ENCODE measurements around the gene HPSE2.

The HPSE2 gene

GRCh38 chr10:98950106-98950505 is 285.5 kb downstream of the HPSE2 start:
- no peak for TF ChIP-seq CTCF (conservative IDR thresholded peaks at IDR 0.05)
- H3K27ac ChIP-seq: no peak overlapping the region

- no peak overlapping the region for H3K27ac ChIP-seq
- TF ChIP-seq CTCF (conservative IDR thresholded peaks at IDR 0.05): no peak
These were observed 286.3 kb downstream of the HPSE2 start for GRCh38 chr10:98949306-98949705.

- H3K27ac ChIP-seq: no peak overlapping the region
- TF ChIP-seq CTCF (conservative IDR thresholded peaks at IDR 0.05): no peak
These were observed 292.0 kb downstream of the HPSE2 start for GRCh38 chr10:98943681-98944080.

GRCh38 chr10:98929709-98930108 is 305.9 kb downstream of the HPSE2 start:
- H3K27ac ChIP-seq: no peak overlapping the region
- TF ChIP-seq CTCF (conservative IDR thresholded peaks at IDR 0.05): no peak

GRCh38 chr10:98925651-98926050 is 310.0 kb downstream of the HPSE2 start:
- H3K27ac ChIP-seq: no peak overlapping the region
- no peak for TF ChIP-seq CTCF (conservative IDR thresholded peaks at IDR 0.05)

- TF ChIP-seq CTCF (conservative IDR thresholded peaks at IDR 0.05): no peak
- no peak overlapping the region for H3K27ac ChIP-seq
These were observed 311.1 kb downstream of the HPSE2 start for GRCh38 chr10:98924526-98924925.

GRCh38 chr10:98921316-98921715 is 314.3 kb downstream of the HPSE2 start:
- no peak for TF ChIP-seq CTCF (conservative IDR thresholded peaks at IDR 0.05)

GRCh38 chr10:98920807-98921206 is 314.8 kb downstream of the HPSE2 start:
- TF ChIP-seq CTCF (conservative IDR thresholded peaks at IDR 0.05): no peak
- H3K27ac ChIP-seq: no peak overlapping the region

More at GRCh38 chr10:98921316-98921715, 314.3 kb downstream of the HPSE2 start:
- H3K27ac ChIP-seq: no peak overlapping the region

Data from VCaP (cell line).